HG02981 (cell line): ENCODE results near the gene SLC9A4.
"Not testable (repeated sequence)": the region's sequence is repeated elsewhere in the genome, so short reads cannot be mapped to it uniquely, and the experiment has no call there.

Experiments
- ATAC-seq: cut with Tn5 transposase; IDR thresholded peaks from one replicate; pipeline ENCODE4 v1.9.1; 2021; ENCODE audit warnings: mild to moderate bottlenecking, moderate library complexity; ENCODE audit not compliant: unreplicated experiment

Gene SLC9A4

GRCh38 chr2:102538491-102538890 is 65.5 kb downstream of the SLC9A4 start:
- no peak for ATAC-seq

DNA sequence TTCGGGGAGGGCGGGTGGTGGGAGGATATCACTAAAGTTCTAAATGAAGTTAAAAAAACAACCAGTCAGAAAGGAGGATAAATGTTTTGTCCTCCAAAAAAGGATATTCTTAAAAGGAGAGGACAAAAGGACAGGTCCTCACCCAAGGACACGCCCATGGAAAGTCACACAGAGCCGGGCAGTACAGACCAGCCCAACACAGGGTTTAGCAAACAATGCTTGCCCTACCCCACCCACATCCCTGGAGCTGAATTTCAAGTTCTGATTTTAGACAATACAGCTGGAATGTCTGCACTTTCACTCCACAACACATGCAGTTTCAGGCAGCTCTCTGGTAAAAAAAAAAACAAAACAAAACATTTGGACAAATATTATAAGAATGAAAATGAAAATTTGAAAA is 67.9 kb downstream of the SLC9A4 start:
- ATAC-seq: no peak

- ATAC-seq: no peak
Measured at GRCh38 chr2:102544182-102544581, 71.2 kb downstream of the SLC9A4 start.

GRCh38 chr2:102547462-102547861 is 74.4 kb downstream of the SLC9A4 start:
- no peak for ATAC-seq

- no peak for ATAC-seq
Measured at GRCh38 chr2:102549027-102549426, 76.0 kb downstream of the SLC9A4 start.

- no peak for ATAC-seq
Measured at GRCh38 chr2:102550151-102550550, 77.1 kb downstream of the SLC9A4 start.

- ATAC-seq: no peak
Measured at GRCh38 chr2:102551329-102552096, 78.5 kb downstream of the SLC9A4 start.

DNA sequence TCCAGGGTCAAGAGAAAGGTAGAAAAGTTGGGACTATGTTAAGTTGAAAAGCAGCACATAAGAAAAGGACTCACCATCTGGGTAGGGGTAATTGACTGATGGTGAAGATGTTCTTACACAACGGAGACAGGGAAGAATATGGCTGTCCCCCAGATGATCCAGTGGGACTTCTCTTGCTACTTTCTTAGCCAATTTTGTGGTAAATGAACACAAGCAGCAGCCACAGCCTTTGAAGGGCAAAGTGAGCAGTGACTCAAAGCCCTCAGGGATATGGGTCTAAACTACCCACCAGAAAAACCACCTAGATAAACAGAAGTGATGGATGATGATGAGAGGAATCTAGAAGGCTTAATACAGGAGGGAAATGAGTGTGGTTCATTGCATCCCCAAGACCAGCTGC is 80.6 kb downstream of the SLC9A4 start:
- ATAC-seq: no peak

DNA sequence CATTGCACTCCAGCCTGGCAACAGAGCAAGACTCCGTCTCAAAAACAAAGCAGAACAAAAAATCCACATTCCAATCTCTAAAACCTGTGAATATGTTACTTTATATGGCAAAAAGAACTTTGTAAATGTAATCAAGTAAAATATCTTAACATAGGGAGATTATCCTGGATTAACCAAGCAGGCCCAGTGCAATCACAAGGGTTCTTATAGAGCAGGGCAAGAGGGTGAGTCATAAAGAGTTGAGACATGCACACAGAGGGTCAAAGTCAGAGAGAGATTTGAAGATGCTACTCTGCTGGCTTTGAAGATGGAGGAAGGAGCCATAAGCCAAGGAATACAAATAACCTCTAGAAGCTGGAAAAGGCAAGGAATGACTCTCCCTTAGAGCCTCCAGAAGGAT is 85.4 kb downstream of the SLC9A4 start:
- ATAC-seq: no peak

DNA sequence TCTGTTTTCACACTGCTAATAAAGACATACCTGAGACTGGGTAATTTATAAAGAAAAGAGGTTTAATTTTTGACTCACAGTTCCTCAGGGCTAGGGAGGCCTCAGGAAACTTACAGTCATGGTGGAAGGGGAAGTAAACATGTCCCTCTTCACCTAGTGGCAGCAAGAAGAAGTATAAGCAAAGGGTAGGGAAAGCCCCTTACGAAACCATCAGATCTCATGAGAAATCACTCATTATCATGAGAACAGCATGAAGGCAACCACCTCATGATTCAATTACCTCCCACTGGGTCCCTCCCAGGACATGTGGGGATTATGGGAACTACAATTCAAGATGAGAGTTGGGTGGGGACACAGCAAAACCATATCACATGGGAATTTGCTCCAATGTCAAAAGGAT is 89.5 kb downstream of the SLC9A4 start:
- ATAC-seq: not testable (repeated sequence)

DNA sequence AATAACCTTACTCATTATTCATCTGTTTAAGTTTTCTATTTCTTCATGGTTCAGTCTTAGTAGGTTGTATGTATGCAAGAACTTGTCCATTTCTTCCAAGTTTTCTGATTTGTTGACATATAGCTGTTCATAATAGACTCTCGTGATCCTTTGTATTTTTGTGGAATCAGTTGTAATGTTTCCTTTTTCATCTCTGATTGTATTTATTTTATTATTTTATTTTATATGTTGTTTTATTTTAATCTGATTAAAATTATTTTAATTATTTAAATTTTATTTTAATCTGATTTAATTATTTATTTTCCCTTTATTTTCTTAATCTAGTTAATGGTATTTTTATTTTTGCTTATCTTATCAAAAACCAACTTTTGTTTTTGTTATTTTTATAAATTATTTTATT is 102.9 kb downstream of the SLC9A4 start:
- ATAC-seq: no peak

DNA sequence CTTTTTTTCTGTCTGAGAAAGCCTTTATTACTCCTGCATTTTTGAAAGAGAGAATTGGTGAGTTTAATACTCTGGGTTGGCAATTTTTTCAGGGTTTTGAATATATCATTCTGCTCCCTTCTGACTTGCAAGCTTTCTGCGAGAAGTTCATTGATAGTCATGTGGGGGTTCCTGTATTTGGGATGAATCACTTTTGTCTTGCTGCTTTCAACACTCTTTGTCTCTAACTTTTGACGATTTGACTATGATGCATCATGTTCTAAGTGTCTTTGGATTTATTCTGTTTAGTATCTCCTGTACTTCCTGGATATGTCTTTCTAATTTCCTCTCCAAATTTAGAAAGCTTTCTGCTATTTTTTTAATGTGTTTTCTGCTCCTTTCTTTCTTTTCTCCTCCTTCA is 105.3 kb downstream of the SLC9A4 start:
- ATAC-seq: no peak

GRCh38 chr2:102581911-102582310 is 108.9 kb downstream of the SLC9A4 start:
- no peak for ATAC-seq

- no peak for ATAC-seq
Measured at GRCh38 chr2:102582845-102583244, 109.8 kb downstream of the SLC9A4 start.
